LoVo (cell line): Measurements from ENCODE around the gene PPFIA3.
"Not testable (repeated sequence)": the region's sequence is repeated elsewhere in the genome, so short reads cannot be mapped to it uniquely, and the experiment has no call there.

Source experiments
- DNase-seq: peaks from one replicate; pipeline ENCODE4 v3.0.0-alpha.2; 2016; ENCODE audit warnings: low spot score

Gene PPFIA3

GRCh38 chr19:49103331-49104085 lies 15.8 kb upstream of the PPFIA3 start:
- no peak for DNase-seq

DNA sequence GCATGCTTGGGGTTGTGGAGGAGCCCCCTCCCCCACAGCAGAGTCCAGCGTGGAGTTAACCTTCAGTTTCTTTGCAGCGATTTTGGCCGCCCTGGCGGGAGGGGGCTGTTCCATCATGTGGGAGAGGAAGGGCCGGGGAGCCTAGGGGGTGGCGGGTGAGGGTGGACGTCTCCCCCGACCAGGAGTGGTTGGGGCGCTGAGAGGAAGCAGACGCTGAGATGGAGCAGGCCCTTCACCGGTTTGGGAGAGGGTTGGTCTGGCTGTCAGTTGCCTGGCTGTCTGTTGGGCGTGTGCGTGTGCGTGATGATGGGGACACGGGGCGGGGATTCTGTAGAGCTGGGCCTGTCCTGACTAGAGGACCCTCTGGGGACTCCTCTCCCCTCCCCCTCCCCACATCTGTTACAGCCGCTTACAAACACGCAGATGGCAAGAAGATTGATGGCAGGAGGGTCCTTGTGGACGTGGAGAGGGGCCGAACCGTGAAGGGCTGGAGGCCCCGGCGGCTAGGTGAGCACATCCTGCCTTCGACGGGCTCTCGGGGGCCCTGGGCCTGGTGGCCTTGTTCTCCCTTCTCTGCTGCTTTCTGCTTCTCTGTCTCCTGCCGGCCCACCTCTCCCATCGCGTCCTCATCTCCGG lies 15.0 kb upstream of the PPFIA3 start:
- DNase-seq: no peak

DNA sequence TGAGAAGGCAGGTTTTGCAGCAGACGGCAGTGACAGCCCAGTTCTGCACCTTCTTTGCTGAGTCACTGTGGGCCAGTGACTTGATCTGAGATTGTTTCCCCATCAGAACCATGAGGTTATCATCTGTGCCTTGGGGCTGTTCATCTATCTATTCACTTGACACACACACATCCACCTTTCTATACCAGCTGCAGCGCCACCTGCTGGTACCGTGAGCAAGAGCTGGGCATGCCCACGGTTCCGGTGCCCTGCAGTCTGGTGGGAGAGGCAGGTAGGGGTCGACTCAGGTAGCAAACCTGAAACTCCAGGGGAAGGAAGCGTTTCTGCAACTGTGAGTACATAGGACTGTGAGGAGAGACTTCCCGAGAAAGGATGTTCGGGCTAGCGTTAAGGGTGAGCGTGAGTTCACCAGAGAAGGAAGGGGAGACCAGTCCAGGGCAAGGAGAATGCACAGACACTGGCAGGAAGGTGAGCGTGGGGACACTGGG lies 12.7 kb upstream of the PPFIA3 start:
- DNase-seq: no peak

DNA sequence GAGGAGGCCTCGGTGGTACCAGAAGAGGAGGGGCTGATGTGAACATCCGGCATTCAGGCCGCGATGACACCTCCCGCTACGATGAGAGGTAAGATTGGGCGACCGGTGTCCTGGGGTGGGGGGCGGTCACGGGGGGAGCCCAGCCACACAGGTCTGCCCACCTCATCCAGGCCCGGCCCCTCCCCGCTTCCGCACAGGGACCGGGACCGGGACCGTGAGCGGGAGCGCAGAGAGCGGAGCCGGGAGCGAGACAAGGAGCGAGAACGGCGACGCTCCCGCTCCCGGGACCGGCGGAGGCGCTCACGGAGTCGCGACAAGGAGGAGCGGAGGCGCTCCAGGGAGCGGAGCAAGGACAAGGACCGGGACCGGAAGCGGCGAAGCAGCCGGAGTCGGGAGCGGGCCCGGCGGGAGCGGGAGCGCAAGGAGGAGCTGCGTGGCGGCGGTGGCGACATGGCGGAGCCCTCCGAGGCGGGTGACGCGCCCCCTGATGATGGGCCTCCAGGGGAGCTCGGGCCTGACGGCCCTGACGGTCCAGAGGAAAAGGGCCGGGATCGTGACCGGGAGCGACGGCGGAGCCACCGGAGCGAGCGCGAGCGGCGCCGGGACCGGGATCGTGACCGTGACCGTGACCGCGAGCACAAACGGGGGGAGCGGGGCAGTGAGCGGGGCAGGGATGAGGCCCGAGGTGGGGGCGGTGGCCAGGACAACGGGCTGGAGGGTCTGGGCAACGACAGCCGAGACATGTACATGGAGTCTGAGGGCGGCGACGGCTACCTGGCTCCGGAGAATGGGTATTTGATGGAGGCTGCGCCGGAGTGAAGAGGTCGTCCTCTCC lies 11.5 kb upstream of the PPFIA3 start:
- DNase-seq: no peak

GRCh38 chr19:49109051-49109450 lies 10.3 kb upstream of the PPFIA3 start:
- DNase-seq: no peak

- DNase-seq: no peak
These were observed 9.6 kb upstream of the PPFIA3 start for GRCh38 chr19:49109569-49110233.

DNA sequence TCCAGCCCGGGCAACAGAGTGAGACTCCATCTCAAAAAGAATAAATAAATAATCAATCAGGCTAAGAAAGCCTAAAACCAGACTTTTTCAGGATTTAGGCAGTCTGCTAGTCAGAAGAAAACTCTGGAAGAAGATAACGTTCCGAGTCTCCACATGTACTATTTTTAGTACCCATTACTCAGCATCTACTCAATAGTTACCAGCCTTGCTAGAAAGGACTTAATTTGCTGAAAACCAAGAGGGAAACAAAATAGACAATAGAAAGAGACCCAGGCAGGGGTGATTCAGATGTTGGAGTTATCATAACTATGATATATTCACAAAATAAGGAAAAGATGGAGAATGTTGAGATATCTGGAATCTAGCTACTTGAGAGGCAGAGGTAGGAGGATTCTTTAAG lies 8.8 kb upstream of the PPFIA3 start:
- DNase-seq: no peak

DNA sequence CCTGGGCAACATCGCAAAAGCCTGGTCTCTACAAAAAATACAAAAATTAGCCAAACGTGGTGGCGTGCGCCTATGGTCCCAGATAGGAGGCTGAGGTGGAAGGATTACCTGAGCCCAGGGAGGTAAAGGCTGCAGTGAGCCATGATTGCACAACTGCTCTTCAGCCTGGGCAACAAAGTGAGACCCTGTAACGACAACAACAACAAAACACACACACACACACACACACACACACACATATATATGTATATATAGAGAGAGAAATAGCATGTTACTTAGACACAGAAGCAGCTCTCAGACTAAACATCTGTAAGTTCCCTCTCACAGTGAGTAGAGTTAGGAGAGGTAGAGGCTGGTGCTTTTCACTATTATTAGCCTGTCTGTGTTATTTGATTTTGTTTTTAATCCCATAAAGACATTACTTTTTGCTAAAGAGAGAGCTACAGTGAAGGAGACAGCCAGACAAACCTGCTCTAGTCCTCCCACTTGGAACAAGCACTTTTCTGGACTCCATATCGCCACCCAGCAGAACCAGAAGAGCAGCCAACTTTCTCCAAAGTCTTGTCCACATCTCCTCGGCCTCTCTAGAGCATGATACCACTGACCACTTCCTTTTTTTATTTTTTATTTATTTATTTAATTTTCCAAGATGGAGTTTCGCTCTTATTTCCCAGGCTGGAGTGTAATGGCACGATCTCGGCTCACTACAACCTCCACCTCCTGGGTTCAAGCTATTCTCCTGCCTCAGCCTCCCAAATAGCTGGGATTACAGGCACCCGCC lies 7.9 kb upstream of the PPFIA3 start:
- no peak for DNase-seq

- DNase-seq: peak; percentile 83
These were observed 5.3 kb upstream of the PPFIA3 start, which contains the start of gene LIN7B for GRCh38 chr19:49113762-49114629. TSS of gene LIN7B (plus strand) at chr19:49114370. CDS start at chr19:49114405, 35 bp downstream.

DNA sequence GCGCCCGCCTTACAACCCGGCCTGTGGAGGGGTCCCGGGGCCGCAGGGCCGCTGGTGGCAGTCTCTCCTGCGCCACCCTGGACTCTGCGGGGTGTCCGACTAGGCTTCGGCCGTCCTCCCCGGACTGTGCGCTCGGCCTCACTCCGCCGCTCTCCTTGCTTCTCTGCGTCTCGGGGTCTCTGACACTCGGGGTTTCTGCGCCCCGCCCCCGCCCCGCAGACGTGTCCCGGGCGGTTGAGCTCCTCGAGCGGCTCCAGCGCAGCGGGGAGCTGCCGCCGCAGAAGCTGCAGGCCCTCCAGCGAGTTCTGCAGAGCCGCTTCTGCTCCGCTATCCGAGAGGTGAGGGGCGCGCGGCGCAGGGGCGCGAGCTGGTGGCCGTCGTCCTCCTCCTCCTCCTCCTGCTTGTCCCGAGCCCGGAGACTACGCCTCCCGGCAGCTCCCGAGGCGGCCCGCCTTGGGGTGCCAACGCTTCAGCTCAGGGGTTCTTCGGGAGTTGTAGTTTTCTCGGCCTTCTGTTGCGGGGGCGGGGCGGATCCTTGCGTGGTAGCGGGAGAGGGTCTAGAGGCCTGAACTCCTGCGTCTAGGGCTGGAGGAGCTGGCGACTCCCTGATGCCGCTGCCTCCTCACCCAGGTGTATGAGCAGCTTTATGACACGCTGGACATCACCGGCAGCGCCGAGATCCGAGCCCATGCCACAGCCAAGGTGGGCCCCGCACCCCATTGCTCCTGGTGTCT lies 4.5 kb upstream of the PPFIA3 start:
- DNase-seq: no peak

- DNase-seq: no peak
These were observed 2.8 kb upstream of the PPFIA3 start for GRCh38 chr19:49116544-49116943.

DNA sequence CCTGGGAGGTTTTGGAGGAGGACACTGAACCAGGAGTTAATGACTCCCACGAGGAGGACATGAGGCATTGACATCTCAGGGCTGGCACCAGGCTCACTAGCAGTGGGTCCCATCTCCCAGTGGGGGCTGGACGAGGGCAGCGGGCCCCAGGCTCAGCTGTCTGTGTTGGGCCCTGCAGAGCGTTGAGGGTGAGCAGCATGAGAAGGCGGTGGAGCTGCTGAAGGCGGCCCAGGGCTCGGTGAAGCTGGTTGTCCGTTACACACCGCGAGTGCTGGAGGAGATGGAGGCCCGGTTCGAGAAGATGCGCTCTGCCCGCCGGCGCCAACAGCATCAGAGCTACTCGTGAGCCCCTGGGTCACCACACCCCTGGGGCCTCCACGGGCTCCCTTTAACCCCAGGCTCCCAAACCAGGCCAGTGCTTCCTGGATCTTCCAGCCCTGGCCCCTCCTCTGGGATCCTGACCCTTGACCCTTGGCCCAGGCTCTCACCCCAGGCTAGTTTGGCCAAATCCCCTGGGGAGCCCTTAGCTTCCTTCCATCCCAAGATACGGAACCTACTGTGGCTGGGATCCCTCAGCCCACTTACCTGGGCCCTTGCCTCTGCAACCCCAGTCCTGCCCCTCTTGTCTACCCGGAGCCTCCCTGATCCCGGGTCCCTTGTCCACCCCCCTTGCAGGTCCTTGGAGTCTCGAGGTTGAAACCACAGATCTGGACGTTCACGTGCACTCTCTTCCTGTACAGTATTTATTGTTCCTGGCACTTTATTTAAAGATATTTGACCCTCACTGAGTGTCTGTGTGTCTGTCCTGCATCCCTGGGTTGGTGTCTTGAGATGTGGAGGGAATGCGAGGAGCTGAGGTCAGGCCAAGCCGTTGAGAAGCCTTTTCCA lies 1.4 kb upstream of the PPFIA3 start:
- no peak for DNase-seq

GRCh38 chr19:49118565-49119410 lies 556 bp upstream of the PPFIA3 start, which contains the start of gene C19orf73:
TSS of gene C19orf73 (minus strand) at chr19:49119143. CDS start at chr19:49119022, 121 bp downstream.
- DNase-seq: peak; percentile 97

- DNase-seq: no peak
These were observed 960 bp downstream of the PPFIA3 start for GRCh38 chr19:49120325-49120683.

DNA sequence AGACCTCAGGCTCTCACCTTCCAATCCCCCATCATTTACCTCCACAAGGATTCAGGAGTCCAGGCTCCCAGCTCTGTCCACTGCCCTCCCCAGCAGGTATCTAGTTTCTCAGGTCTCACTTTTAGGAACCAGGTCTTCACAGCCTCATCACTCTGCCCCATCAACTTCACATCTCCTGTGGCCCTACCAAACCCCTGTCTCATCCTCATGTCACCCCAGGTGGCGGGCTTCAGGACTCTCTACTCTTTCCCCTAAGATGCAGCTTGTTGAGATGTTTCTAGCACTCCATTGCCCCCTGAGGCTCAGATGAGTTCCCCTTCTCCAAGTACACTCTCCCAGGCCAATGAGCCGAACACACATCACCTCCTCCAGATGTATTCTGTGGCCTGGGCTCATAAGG lies 1.5 kb downstream of the PPFIA3 start:
- no peak for DNase-seq

DNA sequence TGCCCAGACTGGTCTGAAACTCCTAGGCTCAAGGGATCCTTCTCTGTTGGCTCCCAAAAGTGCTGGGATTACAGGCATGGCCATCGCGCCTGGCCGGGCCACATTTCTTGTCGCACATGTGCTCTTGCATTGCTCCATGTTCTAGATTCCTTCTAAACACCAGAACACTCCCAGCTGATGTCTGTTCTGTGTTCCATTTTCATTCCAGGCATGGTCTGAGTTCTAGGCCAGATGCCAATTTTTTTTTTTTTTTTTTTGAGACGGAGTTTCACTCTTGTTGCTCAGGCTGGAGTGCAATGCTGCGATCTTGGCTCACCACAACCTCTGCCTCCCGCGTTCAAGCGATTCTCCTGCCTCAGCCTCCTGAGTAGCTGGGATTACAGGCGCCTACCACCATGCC lies 2.5 kb downstream of the PPFIA3 start:
- not testable (repeated sequence) for DNase-seq

- not testable (repeated sequence) for DNase-seq
These were observed 3.9 kb downstream of the PPFIA3 start for GRCh38 chr19:49123285-49123684.
